Hematopoietic multipotent progenitor cell (in vitro differentiated cells): ENCODE data around the gene TRPV5. TPM values are rescaled to one million over a fixed set of nuclear protein-coding genes. Genes with fewer than 3 reads are reported as not detected.

ENCODE experiments used
- DNase-seq, 3 donors: peaks; one replicate each; pipeline ENCODE4 v3.0.0-alpha.2; 2011 to 2015; ENCODE audit warnings: low read depth in 2 of 3, low spot score in 2 of 3
- total RNA-seq: library from RNA; depleted of rRNA; stranded (reverse); fragments of >200 nt; gene quantifications from one replicate; pipeline ENCODE4 v1.2.3, GENCODE V29; 2012

Gene TRPV5
- total RNA-seq, 1 donor, result under 0.01 TPM

DNA sequence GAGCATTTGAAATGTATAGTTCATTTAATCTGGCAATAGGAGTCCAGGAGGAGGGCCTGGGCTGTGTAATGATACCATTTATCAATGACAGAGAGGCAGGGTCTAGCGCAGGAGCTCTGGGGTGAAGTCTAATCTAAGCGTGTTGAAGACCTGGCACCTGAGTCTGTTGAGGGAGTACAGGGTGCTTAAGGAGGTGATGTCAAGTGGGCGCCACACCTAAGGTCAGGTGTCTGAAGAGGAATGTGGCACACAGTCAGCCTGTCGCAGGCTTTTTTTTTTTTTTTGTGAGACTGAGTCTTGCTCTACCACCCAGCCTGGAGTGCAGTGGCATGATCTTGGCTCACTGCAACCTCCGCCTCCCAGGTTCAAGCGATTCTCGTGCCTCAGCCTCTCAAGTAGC is 8.0 kb upstream of the TRPV5 start:
- no peak for DNase-seq

DNA sequence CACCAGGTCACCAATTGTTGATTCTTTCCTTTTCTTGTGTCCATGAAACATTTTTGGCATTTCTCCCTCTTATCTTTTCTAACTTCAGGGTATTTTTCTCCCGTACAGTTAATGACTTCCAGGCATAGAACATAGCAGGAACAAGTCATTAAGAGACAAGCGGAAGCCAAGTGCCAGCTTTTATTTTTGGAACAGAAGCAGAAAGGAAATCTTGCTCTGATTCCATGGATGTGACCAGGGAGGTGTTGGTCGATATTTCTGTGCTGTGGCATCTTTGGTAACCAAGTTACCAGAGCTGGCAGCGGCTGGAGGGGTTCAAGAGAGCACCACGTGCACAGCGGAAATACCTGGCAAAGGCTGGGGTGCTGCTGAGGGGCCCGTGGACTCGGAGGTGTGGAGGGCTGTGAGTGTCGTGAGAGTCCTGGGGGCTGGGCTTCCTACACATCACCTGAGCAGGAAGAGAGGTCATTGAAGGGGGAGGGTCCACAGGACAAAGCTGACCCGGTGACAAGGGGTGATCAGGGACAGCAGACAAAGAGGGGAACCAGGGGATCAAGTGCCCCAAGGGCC is 7.5 kb upstream of the TRPV5 start:
- DNase-seq, result no peak

DNA sequence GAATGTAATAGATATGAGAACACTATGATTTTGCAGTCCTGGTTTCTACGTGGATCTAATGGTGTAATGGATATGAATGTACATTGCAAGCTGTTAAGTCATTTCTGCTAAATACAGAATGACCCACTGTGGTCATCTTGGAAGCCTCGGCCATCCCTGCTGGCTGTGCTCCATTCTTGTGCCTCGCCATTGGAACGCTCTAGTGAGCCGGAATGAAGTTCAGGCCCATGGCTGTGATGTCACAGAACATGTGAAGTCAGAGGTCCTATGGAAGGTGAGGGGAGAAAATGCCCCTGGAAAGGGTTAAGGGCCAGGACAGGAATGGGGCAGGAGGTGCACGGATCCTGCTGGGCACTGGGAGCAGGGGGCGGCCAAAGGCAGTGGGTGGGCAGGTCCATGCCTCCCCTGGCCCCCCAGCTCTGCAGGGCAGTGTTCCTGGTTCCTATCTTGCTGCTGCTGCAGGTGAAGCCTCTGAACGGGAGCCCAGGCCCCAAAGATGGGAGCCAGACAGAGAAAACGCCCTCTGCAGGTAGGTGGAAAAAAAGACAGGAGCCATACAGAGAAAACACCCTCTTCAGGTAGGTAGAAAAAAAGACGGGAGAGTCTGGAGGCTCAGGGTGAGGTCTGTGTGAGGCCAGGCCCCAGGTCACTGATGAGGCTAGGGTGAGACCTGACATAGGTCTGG is 5.8 kb upstream of the TRPV5 start, which contains the start of gene LLCFC1:
TSS of gene LLCFC1 (plus strand) at position 259 of the 685 bp plus-strand sequence. CDS start at position 397, 138 bp downstream.
- no peak for DNase-seq

DNA sequence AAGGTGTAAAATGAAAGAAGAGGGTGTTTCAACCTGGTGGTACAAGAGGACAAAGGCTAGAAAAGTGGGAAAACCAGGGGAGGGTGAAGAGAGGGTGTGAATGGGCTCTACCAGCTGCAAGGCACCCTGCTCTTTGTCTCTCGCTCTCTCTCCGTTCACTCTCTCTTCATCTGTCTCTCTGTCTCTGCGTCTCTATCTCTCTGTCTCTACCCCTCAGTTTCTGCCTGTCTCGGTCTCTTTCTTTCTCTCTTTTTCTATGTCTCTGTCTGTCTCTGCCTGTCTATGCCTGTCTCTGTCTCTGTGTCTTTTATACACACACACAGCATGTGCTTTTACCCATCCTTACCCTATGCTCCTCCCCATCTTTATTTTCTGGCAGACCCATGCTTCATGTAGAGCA is 5.1 kb upstream of the TRPV5 start:
- DNase-seq, result no peak

DNA sequence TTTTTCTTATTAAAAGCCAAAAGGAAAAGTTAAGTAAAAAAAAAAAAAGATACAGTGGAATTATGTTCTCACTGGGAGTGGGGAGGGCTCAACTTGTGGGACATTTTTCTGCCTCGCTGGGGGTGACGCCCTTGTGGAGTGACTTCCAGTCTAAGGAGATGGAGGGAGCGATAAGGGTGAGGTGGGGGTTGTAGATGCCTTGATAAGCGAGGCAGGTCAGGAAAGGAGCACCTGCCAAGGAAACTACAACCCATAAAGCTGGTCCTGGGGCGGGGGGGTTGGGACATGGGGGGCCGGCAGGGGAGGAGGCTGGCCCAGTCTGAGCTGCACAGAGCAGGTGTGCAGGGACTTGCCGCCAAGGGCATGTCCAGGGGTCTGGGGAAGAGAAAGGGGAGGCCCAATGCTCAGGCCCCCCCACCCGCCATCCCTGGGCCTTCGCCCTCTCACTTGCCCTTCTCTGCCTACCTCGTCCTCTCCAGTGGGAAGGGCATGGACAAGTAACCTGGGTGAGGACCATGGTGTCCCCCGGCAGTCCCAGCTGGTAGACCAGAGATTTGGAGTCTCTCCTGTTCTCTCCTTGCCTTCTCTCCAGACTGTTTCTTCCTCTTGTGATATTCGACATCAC is 2.5 kb upstream of the TRPV5 start:
- no peak for DNase-seq

DNA sequence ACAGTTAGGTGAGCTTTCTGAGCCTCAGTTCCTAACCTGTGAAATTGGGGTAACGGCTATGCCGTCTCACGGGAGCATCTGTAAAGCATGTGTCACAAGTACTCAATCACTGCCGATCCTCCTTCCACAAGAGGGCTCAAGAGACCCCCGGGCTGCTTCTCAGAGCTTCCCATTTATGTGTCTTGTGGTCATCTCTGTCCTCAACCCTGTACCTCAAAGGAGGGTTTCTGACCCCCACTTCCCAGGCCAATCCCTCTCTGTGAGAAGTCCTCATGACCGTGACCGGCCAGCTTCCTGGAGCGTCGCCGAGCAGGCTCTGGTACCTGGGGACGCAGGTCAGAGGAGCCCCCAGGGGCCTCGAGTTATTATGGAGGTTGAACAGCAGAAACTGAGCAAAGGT is 510 bp upstream of the TRPV5 start:
- DNase-seq, result no peak

DNA sequence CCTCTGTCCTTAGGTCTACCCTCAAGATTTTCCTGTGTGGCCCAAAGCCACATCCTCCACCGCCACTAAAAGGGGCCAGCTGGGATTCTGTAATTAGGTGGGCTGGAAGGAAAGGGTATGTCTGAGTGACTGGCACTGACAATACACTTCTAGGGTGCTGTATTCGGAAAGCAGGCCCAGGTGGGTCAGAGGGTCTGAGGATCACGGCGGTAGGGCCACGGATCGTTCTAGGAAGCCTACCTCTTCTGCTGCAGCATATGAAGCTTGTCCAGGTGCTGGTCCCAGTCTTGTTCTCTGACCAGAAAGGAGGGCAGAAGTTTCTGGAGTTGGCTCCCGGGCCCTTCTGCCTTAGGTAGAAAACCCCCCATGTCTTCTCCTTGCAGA is 462 bp downstream of the TRPV5 start:
- no peak for DNase-seq

DNA sequence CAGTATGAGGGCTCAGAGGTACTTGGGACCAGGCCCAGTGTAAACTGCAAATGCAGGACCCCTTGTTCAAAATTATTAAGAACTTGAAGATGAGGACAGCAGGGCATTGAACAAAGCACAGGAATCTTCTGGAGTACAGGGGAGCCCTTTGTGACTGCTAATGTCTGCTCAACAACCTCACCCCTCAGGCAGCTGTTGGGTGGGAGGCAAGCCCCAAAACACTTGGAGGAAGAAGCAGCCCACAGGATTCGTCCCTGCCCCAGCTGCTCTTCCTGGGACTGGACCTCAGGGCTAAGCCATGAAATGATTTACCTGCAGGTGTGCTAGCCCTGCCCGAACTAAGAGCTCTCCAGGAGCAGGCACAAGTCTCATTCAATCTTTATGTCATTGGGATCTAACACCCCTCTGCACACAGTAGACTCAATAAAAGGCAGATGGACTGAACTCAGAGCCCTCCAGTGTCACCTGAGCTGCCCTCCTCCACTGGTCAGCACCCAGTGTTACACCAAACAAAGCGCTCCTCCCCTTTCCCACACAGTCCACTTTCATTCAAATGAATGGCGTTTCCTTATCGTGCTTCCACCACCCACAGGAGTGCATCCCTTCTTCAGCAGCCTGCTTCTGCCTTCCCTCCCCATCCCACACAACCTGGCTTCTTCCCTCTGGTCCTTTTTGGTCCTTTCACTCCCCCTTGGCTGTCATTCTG is 1.0 kb downstream of the TRPV5 start:
- no peak for DNase-seq

DNA sequence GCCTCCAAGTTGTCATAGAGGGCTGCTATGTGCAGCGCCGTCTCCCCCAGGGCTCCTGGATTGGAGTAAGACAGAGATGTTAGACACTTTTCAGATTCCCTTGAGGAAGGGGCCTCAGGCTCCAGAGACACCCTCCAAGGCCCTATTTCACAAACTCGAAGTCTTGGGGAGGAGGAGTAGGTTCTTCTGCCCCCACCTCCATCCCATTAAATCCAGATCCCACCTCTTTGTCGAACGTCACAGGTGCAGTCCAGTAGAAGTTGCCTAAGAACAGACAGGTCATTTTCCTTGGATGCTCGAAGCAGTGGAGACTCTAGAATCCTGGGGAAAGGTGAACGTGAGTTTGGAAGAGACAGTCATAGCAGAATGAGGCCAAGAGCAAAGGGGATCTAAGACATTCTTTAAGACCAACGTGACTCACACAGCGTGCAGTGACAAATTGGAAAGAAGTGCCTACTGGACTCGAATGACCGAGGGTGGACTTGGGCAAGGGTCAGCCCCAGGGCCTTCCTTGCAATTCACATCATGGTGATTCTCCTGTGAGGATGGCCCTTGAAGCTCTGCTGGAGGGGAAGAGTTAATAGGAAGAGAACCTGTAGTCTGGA is 3.3 kb downstream of the TRPV5 start:
- DNase-seq, result no peak

DNA sequence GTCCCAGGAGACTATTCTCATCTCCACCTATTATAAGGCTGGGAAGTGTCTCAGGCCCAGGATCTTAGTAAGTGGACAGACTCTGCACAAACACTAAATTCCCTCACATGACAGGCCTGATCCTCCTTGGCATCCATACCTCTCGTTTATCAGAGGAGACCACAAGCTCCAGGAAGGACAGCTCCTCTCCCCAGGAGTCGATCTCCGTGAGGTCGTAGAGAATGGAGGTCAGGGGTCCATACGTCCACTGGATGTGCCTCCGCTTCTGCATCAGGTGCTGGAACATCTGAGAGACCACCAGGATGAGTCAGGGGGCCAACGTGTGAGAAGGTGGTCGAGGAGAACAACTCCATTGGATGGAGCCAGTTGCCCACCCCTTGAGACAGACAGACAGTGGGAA is 5.6 kb downstream of the TRPV5 start:
- no peak for DNase-seq

DNA sequence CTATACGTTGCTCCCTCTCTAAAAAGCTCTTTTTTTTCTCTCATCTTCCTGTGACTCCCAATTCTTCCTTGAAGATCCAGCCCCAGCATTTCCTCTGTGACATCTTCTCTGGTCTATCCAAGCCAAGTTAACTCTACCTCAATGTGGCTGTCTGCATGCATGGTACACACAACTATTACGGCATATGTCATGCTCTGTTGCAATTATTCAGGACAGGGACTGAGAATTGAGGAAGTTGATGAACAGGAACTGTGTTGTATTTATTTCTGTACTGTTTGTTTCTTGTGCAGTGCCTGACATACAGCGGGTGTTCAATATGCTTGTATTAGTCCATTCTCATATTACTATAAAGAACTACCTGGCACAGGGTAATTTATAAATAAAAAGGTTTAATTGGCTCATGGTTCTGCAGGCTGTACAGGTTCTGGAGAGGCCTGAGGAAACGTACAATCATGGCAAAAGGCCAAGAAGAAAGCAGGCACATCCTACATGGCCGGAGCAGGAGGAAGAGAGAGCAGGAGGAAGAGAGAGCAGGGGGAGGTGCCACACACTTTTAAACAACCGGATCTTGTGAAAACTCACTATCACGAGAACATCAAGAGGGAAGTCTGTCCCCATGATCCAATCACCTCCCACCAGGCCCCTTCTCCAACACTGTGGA is 6.3 kb downstream of the TRPV5 start:
- DNase-seq, result peak in 1 of 3 donors; percentile 1

DNA sequence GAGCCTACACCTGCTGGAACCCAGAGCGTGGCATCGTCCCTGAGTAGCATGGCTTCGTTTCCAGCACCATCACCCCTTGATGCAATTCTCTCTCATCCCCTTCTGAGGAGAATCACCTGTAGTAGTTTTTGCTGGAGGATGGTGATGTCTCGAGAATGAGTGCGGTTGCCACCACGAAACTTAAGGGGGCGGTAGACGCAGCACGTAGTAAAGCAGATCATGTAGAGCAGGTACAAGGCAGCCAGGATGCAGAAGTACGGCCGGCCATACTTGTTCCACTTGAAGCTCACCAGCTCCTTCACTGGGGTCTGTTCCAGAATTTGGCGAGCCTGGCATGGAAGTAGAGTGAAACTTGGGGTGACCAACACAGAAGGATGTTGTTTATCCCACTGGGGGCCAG is 8.1 kb downstream of the TRPV5 start:
- DNase-seq, result no peak

DNA sequence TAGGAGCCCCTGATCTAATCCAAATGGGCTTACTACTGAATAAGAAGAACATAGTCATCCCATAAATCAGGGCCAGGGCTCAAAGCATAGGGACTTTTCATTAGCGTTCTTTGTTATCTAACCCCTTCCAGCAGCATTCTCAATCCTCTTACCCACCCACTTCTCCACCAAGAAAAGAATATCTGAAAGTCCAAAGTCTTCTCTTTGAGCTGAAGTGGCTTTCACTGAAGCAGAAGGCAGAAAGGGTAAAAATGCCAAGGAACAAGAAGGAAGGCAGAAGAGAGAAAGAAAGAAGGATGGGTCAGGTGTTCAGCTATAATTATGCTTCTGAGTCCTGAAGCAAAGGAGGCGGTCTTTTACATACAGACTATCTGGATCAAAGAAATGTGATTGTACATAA is 10.2 kb downstream of the TRPV5 start:
- DNase-seq, result no peak

DNA sequence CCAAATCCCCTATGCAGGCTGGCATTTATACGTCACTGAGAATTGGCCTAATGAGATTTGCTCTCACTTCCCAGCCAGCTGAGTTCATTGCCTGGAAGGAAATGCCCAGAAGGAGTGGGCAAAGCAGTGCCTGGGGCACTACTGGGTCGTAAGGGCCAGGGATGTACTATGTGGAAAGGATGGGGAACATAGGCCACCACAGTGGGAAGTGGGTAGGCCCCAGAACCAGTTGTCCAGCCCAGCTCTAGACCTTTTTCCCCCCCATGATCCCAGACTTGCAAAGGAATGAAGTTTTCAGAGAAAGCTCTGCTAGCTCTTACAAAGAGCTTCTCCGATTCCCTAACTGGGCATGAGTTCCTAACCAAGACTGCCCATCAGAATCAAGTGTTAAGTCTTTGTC is 13.9 kb downstream of the TRPV5 start:
- DNase-seq, result no peak

DNA sequence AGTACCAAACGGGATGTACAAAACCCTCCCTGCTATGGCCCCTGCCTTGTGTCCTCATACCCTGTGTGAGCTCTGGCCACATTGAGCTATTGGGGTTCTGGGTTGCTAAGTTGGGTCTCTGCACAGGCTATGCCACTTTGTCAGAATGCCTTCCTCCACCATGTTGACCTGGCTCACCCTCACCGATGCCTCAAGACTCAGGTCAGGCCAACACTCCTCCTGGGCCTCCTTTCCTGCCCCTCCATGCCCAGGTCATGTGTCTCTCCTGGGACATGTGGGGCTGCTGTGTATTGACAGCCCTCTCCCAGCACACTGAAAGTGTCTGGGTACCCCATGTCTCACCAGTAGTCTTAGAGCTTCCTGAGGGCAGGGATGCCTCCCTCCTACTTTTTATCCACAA is 14.6 kb downstream of the TRPV5 start:
- no peak for DNase-seq

DNA sequence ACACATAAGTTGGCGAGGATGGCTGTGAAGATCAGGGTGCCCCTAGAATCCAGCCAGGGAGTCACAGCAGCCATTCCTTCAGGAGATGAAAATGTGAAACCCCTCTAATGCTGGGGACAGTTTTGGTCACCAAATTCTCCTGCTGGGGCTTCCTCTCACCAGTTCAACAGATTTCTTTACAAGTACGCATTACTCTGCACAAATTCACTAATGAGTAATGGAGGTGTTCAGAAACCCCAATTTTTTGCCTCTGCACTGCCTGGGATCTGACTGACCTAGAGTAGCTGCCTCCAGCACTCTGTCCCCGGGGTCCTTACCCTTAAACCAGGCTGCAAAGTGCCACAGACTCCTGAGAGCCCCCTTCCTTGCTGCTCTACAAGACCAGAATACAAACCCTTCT is 16.1 kb downstream of the TRPV5 start:
- DNase-seq, result no peak

DNA sequence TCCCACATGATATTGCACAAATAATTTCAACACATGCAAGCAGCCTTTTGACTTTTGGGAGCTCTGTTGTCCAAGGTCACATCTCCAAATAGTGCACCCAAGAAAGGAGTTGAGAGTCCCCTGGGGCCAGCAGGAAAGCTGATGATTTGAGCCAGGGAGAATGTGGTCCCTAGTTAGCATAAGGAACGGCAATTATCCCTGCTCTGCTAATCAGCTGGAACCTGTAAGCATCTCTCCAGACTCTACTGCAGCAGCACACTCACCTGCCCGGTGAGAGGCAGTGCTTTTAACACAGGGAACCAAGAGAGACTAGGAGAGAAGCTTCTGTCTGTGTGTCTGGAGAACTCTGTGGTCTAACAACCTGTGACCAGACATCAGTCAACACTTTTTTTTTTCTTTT is 17.0 kb downstream of the TRPV5 start:
- DNase-seq, result no peak

DNA sequence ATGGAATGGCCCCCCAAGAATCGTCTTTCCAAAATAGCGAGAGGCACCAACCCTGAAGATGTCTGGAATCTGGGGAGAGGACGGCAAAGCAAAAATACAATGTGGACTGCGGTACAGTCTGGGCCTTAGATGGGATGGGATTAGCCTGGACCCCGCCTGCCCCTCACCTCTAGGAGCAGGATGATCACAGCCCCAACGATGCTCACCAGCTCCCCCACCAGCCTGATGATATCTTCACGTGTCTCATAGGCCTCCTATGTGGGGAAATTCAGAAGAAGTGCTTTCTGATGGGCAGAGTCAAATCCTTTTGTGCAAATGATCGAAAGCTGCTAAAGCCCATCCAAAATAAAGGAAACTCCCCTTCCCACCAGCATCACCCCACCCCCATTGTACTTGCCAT is 18.2 kb downstream of the TRPV5 start:
- DNase-seq, result no peak

DNA sequence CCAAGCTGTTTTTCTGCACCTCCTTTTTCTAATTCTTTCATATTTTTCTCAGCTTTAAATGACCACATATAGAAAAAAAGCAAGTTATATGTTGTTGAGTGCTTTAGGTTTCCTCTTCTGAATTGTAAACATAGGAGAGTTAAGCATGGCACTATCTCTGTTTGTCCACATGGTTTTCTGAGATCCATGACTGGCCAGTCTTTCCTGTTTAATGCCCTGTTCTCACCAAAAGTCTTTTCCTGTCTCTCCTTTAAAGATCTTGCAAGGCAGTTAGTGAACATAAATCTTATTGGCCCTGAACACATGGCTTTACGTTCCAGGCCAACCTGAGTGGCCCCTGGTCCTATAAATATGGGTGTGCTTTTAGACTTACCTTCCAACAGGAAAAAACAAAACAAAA is 19.4 kb downstream of the TRPV5 start:
- no peak for DNase-seq

DNA sequence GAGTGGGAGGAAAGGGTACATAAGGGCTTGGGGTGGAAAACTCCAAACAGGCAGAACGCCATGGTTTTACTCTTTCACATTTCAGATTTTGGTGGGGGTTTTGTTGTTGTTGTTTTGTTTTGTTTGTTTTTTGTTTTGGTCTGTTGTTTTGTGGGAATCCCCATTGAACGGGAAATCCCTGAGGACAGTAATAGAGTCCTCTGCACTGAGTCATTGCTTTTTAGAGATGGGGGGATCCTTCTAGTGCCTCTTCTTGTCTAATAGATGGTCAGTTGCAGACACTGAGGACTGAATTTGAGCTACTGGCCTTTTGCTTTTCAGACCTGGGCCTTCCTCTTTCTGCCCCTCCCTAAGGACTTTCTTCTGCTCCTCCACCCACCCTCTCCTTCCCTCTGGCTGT is 20.0 kb downstream of the TRPV5 start:
- no peak for DNase-seq

DNA sequence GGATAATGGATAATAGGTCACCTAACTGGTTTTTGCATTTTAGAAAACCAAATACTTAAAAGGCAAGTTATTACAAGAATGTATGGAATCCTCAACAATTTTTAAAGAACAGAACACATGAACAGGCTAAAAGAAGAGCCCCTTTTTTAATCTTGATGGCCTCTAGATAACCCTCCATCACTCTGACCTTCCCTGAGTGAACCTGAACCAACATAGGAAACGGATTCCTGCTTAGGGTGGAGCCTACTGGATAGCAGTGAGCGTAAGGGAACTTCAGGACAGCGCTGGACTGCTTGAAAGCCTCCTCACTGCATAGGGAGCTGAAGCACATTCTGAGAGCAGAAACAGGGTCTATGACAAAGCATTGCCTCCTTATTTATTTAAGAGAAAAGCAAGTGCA is 20.5 kb downstream of the TRPV5 start:
- DNase-seq, result no peak
